Skeletal muscle cell (primary cell): ENCODE measurements around the gene GAD1.

Source experiments
- DNase-seq: peaks from one replicate; pipeline ENCODE4 v3.0.0-alpha.2; 2010; ENCODE audit warnings: low read depth
- H3K4me3 ChIP-seq: 2 replicates; pipeline ENCODE4 v1.5.1; 2011; ENCODE audit warnings: low read depth, mild to moderate bottlenecking, control low read depth, low read length, moderate library complexity

GAD1 gene

GRCh38 chr2:170817093-170818035 is 677 bp downstream of the GAD1 start:
- H3K4me3 ChIP-seq: peak overlapping the region; percentile 33
- DNase-seq: no peak

- DNase-seq: no peak
- no peak overlapping the region for H3K4me3 ChIP-seq
Measured at GRCh38 chr2:170818036-170818751, 1.5 kb downstream of the GAD1 start.

GRCh38 chr2:170818752-170819470 is 2.2 kb downstream of the GAD1 start:
- DNase-seq: no peak
- no peak overlapping the region for H3K4me3 ChIP-seq

GRCh38 chr2:170819680-170820664 is 3.3 kb downstream of the GAD1 start:
- DNase-seq: no peak
- no peak overlapping the region for H3K4me3 ChIP-seq

GRCh38 chr2:170820757-170821530 is 4.3 kb downstream of the GAD1 start:
- no peak overlapping the region for H3K4me3 ChIP-seq
- DNase-seq: no peak

GRCh38 chr2:170821531-170822289 is 5.0 kb downstream of the GAD1 start:
- H3K4me3 ChIP-seq: no peak overlapping the region
- DNase-seq: no peak

- H3K4me3 ChIP-seq: no peak overlapping the region
- DNase-seq: no peak
Measured at GRCh38 chr2:170822290-170823087, 5.8 kb downstream of the GAD1 start.

GRCh38 chr2:170823088-170823897 is 6.6 kb downstream of the GAD1 start:
- peak overlapping the region; percentile 21 for H3K4me3 ChIP-seq
- no peak for DNase-seq

- no peak for DNase-seq
- H3K4me3 ChIP-seq: no peak overlapping the region
Measured at GRCh38 chr2:170823898-170824215, 7.2 kb downstream of the GAD1 start.

GRCh38 chr2:170824526-170825015 is 7.9 kb downstream of the GAD1 start:
- H3K4me3 ChIP-seq: no peak overlapping the region
- DNase-seq: no peak

- no peak overlapping the region for H3K4me3 ChIP-seq
- DNase-seq: no peak
Measured at GRCh38 chr2:170827841-170828532, 11.3 kb downstream of the GAD1 start.

- no peak for DNase-seq
- no peak overlapping the region for H3K4me3 ChIP-seq
Measured at GRCh38 chr2:170828533-170828916, 11.8 kb downstream of the GAD1 start.

- DNase-seq: no peak
- no peak overlapping the region for H3K4me3 ChIP-seq
Measured at GRCh38 chr2:170829036-170829435, 12.3 kb downstream of the GAD1 start.

- H3K4me3 ChIP-seq: no peak overlapping the region
- DNase-seq: no peak
Measured at GRCh38 chr2:170830166-170830565, 13.5 kb downstream of the GAD1 start.

- no peak for DNase-seq
- H3K4me3 ChIP-seq: no peak overlapping the region
Measured at GRCh38 chr2:170831115-170831514, 14.4 kb downstream of the GAD1 start.
